Measurements from ENCODE around the gene TMEM178A.

DNA sequence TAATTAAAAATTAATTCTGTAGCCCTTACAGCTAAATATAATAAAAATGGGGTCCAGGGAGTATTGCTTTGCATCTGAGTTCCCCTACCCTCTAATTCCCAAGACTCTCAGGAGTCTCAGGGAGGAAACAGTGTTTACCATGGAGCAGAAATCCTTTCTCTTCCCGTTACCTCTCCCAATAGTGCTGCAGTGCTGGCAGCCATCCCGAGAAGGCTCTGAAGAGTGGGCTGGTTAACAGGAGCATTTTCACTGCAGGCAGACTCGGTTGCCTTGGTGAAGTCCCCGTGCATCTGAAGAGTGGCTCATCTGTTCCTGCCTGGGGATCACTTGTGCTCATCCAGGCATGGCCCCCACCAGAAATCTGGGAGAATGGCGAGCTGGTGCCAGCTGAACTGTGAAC is 41.8 kb upstream of the TMEM178A start:
- TF ChIP-seq, protein P1, sequence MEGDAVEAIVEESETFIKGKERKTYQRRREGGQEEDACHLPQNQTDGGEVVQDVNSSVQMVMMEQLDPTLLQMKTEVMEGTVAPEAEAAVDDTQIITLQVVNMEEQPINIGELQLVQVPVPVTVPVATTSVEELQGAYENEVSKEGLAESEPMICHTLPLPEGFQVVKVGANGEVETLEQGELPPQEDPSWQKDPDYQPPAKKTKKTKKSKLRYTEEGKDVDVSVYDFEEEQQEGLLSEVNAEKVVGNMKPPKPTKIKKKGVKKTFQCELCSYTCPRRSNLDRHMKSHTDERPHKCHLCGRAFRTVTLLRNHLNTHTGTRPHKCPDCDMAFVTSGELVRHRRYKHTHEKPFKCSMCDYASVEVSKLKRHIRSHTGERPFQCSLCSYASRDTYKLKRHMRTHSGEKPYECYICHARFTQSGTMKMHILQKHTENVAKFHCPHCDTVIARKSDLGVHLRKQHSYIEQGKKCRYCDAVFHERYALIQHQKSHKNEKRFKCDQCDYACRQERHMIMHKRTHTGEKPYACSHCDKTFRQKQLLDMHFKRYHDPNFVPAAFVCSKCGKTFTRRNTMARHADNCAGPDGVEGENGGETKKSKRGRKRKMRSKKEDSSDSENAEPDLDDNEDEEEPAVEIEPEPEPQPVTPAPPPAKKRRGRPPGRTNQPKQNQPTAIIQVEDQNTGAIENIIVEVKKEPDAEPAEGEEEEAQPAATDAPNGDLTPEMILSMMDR (IDR thresholded peaks at IDR 0.05), result no peak
- no peak for TF ChIP-seq POLR2A (IDR thresholded peaks at IDR 0.05)

All from lower leg skin (tissue), 3 donors.